Measurements from ENCODE around the gene LEKR1.

DNA sequence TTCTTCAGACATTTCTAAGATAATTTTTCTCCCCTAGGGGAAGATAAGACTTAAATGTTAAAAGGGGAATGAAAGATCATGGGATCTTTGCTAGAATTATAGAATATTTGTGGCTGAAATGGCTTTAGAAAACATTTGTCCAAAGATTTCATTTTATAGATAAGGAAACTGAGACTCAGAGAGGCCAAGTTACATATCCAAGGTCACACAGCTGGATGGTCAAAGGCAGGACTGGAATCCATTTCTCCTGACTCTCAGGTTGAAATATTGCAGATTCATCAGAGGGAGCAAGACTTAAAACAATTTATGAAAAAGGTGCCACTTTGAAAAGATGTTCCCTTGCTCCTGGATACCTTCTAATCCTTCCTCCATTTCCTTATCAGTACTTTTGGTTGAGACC, 19.5 kb upstream of the LEKR1 start:
- TF ChIP-seq POLR2A (IDR thresholded peaks at IDR 0.05; ENCODE audit: low read length) (no peak), GATA1 (IDR thresholded peaks at IDR 0.05; ENCODE audit: low read depth, low read length) (no peak)

Data from erythroblast (primary cell).